ENCODE results near the gene GLCE. TPM values are rescaled to one million over a fixed set of nuclear protein-coding genes. Genes with fewer than 3 reads are reported as not detected.
A peak's percentile ranks its signal among the peaks of the same experiment; 100 is the strongest.
"Not testable (repeated sequence)": the region's sequence is repeated elsewhere in the genome, so short reads cannot be mapped to it uniquely, and the experiment has no call there.

The GLCE gene
- polyA plus RNA-seq, 1 donor = 51.8 TPM

GRCh38 chr15:69158201-69158842, 2.1 kb upstream of the GLCE start:
- DNase-seq = no peak

- DNase-seq = no peak
Observed at GRCh38 chr15:69158843-69159240, 1.6 kb upstream of the GLCE start.

- DNase-seq = no peak
Observed at GRCh38 chr15:69159805-69160140, 662 bp upstream of the GLCE start.

GRCh38 chr15:69161079-69161877, 843 bp downstream of the GLCE start:
- no peak for DNase-seq

- no peak for DNase-seq
Observed at GRCh38 chr15:69161878-69162213, 1.4 kb downstream of the GLCE start.

- DNase-seq = no peak
Observed at GRCh38 chr15:69163141-69163669, 2.8 kb downstream of the GLCE start.

GRCh38 chr15:69164807-69165636, 4.6 kb downstream of the GLCE start:
- no peak for DNase-seq

GRCh38 chr15:69165637-69166025, 5.2 kb downstream of the GLCE start:
- no peak for DNase-seq

- DNase-seq = no peak
Observed at GRCh38 chr15:69167218-69167846, 6.9 kb downstream of the GLCE start.

- not testable (repeated sequence) for DNase-seq
Observed at GRCh38 chr15:69168361-69168760, 7.9 kb downstream of the GLCE start.

GRCh38 chr15:69169540-69169939, 9.1 kb downstream of the GLCE start:
- DNase-seq = not testable (repeated sequence)

- DNase-seq = no peak
Observed at GRCh38 chr15:69170597-69170996, 10.2 kb downstream of the GLCE start.

- no peak for DNase-seq
Observed at GRCh38 chr15:69172847-69173246, 12.4 kb downstream of the GLCE start.

- no peak for DNase-seq
Observed at GRCh38 chr15:69175536-69175935, 15.1 kb downstream of the GLCE start.

- DNase-seq = no peak
Observed at GRCh38 chr15:69181424-69181823, 21.0 kb downstream of the GLCE start.

- DNase-seq = no peak
Observed at GRCh38 chr15:69185216-69185615, 24.8 kb downstream of the GLCE start.

- DNase-seq = no peak
Observed at GRCh38 chr15:69185706-69186105, 25.3 kb downstream of the GLCE start.

GRCh38 chr15:69189157-69189556, 28.7 kb downstream of the GLCE start:
- no peak for DNase-seq

GRCh38 chr15:69190091-69190490, 29.7 kb downstream of the GLCE start:
- DNase-seq = no peak

- no peak for DNase-seq
Observed at GRCh38 chr15:69190504-69190903, 30.1 kb downstream of the GLCE start.

GRCh38 chr15:69194025-69194827, 33.8 kb downstream of the GLCE start:
- no peak for DNase-seq

- DNase-seq = peak; percentile 18
Observed at GRCh38 chr15:69194854-69195253, 34.4 kb downstream of the GLCE start.
